ENCODE results near the gene NPSR1.
"Not testable (repeated sequence)": the region's sequence is repeated elsewhere in the genome, so short reads cannot be mapped to it uniquely, and the experiment has no call there.

The NPSR1 gene

GRCh38 chr7:34759477-34760125, 101.6 kb downstream of the NPSR1 start:
- DNase-seq, result no peak

DNA sequence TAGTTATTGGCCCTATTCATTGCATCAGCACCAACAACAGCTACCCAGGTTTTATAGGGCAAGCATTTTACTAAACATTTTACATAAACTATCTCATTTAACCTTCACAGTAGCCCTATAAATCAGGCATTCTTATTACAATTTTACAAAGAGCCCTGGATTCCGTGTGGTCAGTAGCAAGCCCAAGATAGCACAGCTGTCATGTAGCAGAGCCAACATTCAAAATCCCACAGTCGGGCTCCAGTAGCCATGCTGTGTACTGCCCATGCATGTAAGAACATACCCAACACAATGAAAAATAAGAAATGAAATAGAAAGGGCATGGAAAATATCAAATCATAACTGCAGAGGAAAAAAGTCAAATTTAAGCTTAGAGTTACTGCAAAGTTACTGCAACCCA, 102.3 kb downstream of the NPSR1 start:
- no peak for DNase-seq

DNA sequence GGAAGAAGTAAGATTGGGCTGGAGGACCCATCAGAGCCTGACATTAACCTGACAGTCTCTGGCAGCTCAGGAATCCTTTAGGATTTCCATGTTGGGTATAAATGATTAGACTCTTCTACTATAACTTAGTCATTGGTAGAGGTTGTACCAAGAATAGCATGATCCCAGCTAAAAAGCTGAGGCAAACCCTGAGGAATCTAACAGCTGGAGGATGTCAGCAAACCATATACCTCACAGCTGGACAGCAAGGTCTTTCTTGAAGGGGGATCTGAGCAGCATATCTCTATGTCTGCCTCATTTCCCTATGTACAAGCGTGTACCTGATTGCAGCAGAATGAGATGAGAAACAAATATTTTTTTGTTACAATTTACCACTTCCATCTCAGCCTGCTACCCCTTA, 103.2 kb downstream of the NPSR1 start:
- no peak for DNase-seq

DNA sequence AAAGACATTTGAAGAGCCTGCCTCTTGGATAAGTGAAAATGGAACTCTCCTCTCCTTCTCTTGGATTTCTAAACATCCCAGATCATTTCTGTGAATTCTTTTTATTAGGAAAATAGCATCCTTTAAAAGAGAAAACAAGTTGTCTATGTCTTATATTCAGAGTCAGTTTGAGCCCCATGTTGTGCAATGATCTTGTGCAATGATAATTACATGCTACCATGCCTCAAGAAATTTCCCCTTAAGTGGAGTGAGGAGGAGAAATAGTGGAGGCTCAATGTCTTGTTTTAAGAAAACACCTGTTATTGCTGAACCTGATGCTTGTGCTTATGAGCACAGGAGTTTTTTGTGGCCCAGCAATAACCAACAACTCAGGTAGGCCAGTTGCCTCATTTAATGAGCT, 103.6 kb downstream of the NPSR1 start:
- no peak for DNase-seq

DNA sequence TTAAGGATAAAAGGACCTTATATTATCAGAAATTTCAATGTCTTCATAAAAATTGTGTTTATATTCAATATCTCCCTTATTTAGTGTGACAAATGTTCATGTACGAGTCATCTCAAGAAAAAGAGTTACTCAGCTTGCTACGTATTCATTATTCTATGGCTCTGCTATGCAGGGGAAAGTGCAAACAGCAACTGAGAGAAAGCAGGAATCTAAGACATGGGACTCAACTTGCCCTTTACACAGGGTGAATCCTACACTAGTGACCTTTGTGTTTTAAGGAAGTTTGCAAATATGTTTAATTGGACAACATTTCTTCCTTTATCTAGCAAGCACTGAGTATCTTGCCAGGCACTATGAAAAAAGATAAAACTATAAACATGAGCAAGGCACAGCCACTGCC, 104.7 kb downstream of the NPSR1 start:
- DNase-seq, result no peak

DNA sequence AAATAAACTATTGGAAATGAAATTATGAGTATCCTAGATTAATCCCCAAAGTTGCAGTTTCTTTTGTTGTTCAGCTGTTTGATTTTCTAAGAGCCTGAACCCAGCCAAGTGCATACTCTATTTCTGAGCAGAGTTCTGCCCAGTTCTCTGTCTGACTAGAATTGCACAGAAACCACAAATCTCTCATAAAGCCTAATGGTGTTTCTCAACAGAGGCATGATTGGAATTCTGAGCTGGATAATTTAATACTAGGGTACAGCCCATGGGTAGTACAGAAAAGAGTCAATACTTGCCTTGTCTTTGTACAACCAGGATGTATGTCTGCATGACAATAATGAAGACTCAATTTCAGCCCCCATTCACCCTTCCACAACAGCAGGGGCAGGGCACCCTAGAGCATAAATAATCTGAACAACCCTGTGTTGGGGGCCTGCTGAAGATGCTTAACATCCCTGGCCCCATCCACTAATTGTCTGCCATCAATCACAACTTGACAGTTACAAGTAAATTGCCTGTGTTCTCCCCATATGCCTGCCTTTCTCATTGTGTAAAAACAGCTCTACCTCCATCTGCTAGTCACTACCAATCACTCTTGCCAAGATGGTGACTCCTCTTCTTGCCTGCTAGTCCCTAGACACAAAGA, 114.4 kb downstream of the NPSR1 start:
- DNase-seq, result no peak

- no peak for DNase-seq
Observed at GRCh38 chr7:34776748-34777358, 118.8 kb downstream of the NPSR1 start.

GRCh38 chr7:34780546-34780945, 122.5 kb downstream of the NPSR1 start:
- DNase-seq, result no peak

DNA sequence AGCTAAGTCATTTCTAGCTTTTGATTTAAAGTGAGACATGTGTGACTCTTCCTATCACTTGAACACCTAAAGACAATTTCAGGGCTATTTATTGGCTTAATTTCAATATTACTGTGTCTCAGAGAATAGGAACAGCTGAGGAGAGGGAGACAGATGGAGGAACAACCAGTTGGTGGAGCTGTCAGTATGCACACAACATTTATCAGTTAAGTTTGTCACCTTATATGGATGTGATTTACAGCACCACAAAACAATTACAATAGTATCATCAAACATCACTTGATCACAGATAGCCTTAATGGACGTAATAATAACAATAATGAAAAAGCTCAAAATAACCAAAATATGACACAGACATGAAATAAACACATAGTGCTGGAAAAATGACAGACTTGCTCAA, 129.6 kb downstream of the NPSR1 start:
- no peak for DNase-seq

DNA sequence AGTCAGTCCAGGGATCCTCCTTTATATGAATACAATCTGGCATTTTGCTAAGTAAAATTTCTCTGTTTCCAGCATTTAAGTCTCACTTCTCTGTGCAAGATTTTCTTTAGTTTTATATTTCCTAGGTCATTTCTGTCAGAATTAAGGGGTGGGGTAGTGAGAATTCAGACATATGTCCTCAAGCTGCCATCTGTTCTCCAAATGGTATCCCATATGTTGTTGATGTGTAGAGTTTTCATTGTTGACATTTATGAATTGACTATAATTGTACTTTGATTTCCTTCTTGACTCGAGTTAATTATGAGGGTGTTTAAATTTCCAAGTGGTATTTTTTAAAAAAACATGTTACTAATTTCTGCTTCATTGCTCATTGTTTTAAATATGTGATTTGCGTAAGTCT, 148.8 kb downstream of the NPSR1 start:
- DNase-seq, result no peak

GRCh38 chr7:34807548-34808340, 149.7 kb downstream of the NPSR1 start:
- DNase-seq, result no peak

DNA sequence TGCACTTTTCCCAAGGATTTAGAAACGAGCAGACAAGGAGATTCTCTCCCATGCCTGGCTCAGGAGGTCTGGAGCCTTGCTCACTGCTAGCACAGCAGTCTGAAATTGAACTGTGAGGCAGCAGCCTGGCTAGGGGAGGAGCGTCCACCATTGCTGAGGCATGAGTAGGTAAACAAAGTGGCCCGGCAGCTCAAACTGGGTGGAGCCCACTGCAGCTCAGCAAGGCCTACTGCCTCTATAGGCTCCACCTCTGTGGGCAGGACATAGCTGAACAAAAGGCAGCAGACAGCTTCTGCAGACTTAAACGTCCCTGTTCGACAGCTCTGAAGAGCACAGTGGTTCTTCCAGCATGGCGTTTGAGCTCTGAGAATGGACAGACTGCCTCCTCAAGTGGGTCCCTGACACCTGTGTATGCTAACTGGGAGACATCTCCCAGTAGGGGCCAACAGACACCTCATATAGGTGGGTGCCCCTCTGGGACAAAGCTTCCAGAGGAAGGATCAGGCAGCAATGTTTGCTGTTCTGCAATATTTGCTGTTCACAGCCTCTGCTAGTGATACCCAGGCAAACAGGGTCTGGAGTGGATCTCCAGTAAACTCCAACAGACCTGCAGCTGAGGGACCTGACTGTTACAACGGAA, 156.3 kb downstream of the NPSR1 start:
- not testable (repeated sequence) for DNase-seq

DNA sequence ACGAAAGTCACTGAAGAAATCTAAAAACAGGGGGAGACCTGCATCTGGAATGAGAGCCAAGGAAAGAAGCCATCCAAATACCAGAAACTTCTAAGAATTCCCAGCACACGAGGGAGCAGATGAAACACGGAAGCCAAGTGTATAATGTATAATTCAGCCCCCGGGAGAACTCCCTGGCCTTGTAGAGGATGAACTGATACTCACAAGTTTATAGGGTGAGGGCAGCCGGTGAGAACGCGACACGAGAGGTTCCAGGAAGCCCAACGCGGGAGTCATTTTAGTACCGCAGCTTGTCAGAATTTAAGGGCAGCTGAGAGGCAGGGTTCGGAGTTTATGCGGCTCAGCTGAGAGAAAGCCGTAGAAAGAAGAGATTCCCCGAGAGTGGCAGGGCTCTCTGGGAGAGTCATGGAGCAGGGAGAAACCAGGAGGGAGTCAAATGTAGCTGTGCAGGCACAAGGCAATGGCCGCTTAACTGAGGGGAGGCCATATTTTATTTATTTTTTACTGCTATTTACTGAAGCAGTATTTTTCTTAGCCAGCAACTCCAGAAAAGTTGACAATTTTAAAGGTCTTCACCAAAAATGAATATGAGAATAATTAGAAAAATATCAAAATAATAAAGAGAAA, 164.0 kb downstream of the NPSR1 start:
- DNase-seq, result no peak

DNA sequence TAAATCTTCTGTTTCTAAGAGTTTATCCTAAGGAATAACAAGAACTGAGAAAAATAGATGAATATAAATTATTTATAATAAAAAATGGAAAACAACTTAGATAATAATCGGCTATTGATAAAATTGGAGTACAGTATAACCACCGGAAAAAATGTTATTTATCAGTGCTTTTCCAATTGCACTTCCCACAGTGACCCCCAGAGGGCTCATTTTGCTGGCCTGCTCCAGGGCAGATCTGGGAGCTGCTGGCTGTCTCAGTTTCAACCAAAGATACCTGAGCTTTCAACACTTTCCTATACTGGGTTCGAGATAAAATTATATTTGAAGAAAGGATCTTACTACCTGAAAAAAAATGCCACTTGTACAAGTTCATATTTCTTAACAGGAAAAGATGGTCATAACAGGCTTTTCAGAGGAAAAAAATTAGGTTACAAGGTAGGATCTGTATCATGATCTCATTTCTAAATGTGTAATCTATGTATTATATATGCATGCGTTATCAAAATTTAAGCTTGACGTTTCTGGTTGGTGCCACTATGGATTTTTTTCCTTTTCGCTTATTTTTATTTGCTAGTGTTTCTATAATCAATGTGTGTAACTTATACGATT, 165.7 kb downstream of the NPSR1 start:
- no peak for DNase-seq

GRCh38 chr7:34825221-34825620, 167.2 kb downstream of the NPSR1 start:
- no peak for DNase-seq

DNA sequence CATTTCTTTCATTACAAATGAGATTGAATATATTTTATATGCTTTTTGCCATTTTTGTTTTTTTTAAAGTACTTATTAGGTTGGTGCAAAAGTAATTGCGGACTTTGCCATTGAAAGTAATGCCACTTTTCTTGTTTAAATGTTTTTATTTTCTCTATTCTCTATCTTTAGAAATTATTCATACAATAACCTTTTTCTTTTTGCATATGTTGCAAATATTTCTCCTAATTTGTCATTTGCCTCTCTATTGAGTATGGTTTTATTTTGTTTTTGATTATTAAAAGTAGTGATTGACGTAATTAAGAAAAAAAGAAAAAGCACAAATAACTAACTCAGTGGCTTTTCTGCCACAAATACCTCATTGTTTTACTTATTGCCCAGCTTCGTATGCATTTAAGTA, 172.4 kb downstream of the NPSR1 start:
- no peak for DNase-seq

- DNase-seq, result no peak
Observed at GRCh38 chr7:34831436-34831835, 173.4 kb downstream of the NPSR1 start.

DNA sequence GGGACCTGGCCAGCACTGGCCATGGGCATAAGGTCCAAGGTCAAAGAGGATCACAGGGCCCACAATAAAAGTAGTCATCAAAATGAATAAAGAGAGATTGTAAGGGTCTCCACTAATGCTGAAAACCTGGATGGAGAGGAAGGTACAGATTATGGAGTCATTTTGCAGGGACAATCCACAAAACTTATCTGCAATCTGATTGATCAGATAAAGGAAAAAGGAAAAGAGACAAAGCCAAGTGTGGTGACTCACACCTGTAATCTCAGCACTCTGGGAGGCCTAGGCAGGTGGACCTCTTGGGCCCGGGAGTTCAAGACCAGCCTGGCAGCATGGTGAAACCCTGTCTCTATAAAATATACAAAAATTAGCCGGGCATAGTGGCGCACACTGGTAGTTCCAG, 174.0 kb downstream of the NPSR1 start:
- DNase-seq, result no peak

DNA sequence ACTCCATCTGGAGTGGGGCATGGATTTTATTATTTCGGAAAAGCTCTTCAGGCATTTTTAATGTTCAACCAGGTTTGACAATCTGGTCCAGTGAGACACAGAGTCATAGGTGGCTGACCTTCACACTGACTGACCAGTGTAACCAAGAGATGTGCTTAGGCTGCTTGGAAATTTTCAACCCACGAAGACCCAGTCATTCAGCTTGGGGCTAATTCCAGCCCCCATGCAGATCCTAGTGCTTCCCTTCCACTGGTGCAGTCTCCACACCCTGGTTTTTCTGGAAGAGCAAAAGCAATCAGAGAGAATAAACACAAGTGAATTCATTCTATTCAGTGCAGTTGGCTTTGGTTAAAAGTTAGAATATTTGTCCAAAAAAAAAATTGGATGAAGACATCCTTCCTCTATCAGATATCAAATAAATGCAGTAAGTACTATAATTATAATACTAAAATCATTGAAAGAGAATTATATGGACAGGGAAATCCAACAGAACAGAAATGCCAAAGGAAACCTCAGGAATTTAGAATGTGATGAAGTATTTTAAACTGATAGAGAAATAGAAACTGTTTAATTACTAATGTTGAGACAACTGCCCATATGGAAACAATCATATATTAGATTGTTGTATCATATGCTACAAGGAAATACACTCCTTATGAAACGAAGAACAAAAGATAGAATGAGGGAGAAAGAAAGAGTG, 178.0 kb downstream of the NPSR1 start:
- no peak for DNase-seq

DNA sequence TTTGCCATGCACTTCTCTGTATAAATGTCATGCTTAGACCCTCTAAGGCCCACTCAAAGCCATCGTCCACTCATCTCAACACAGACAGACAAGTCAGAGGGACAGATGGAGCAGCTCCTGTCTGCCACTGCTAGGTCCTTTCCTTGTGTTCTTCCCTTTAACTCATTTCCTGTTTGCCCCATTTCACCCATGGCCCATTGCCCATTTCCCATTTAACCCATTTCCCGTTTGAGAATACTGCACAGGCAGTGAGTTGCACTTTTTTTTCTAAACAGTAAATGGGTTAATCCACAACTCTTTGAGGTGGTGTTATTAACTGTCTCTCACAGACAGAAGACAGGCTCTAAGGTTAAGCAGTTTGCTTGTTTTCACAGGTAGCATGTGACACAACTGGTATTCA, 179.3 kb downstream of the NPSR1 start:
- DNase-seq, result no peak

DNA sequence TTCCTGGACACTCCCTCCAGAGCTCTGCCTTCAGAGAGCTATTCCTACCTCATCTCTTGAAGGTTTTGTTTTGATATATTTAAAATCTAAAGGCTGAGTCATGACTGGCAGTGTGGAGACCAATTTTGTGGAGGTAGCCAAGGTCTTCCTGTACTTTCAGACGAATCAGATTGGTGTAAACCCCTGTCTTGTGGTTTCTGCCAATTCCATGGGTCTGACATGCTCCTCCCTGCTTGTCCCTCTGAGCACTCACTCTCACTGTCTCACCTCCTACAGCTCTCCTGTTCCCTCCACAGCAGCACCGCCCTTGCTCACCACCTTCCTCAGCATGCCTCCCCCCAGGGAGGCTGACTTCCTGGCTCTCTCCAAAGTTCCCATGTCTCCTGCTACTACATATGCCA, 179.8 kb downstream of the NPSR1 start:
- no peak for DNase-seq

DNA sequence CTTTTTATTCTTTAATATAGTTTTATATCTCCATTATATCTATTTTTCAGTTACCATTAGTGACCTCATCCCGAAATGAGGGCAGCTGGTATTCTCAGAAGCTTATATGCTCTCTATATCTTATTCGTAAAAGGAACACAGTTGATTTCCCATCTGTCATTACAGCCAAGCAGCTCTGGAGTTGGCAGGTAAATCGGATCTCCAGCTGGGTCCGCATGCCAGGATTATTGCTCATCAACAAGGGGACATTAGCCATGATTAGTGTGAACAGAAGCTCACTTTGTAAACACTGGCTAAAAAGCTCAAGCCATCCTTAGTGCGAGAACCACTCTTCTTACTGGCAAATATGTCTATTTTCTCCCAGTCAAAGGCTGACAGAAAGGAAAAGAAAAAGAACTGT, 180.3 kb downstream of the NPSR1 start:
- no peak for DNase-seq

Measured in DMS79 (cell line).